ENCODE measurements around the gene GNAQ.
A peak's percentile ranks its signal among the peaks of the same experiment; 100 is the strongest.

The GNAQ gene

DNA sequence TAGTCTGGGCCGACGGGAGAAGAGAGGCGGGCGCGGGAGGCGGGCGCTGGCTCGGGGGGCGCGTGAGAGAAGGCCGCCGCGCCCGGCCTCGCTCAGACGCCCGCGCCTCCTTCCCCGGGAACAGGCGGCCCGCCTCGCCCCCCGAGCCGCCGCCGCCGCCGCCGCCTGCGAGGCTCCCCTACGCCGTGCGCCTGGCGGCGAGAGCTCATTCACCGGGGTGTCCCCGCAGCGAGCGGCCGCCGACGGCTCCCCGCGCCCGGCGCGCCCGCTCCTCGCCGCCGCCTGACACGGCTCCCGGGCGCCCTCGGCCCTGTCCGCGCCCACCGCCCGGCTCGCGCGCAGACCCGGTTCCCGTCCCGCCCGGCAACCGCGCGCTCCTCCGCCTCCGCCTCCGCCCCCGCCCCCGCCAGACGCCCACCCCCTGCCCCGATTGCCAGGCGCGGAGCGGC lies at the start of gene GNAQ:
GNAQ (minus strand) TSS at position 368 of the 449 bp plus-strand sequence. CDS start 576 bp downstream, outside the sequence.
- peak; percentile 12 to 17 for DNase-seq

DNA sequence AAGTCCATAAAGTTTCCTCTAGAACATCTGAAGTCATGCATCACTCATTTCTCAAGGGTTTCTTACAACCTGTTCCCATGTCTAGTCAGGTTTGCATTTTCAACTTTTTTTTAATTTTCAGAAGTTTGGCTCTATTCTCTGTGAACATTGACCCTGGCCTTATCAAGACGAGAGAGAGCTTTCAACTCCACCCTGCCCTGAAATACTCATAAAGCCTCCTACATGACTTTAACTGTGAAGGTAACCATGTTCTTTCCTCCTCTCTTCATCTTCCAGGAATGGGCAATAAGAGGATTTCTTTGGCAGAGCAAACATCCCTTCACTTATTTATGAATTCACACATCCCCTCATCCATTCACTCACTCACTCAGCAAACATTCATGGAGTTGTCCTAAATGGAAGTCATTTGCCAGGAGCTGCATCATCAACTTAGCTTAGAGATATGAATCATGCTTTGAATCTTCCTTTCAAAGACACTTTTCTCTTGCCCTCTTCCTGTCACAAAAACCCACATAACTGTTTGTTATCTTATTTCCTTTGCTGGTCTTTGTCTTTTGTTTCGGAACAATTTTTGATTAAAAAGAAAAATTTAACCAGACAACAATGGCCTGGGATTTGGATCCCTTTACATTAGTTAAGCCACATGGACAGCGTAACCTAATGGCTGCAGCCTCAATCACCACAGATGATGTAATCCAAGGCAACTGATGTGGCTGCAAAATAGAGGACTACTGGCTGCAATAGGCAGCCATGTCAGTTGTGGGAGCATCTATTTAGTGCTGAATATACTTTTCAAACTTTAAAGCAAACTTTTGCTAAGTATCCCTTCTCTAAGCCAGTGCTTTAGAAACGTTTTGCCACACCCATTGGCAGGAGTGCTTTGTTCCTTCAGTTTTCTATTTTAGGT lies 43.0 kb upstream of the GNAQ start:
- no peak for DNase-seq

DNA sequence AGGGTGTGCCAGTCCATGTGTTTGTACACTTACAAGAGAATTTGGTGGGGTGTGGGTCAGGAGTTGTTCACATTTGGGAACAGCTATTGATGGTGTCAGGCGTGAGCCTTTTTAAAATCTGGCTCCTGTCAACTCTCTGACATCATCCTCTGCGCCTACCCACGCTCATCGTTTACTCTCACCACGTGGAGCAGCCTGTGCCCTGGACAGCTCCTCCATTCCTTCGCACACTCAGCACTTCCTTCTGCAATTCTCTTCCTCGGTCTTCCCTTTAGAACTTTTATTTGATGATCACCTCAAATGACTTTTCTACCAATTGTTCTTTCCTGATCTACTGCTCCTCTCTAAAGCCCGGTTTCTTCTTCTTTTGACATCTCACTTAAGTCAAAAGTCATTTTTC lies 42.1 kb upstream of the GNAQ start:
- DNase-seq, result peak; percentile 25 to 27

DNA sequence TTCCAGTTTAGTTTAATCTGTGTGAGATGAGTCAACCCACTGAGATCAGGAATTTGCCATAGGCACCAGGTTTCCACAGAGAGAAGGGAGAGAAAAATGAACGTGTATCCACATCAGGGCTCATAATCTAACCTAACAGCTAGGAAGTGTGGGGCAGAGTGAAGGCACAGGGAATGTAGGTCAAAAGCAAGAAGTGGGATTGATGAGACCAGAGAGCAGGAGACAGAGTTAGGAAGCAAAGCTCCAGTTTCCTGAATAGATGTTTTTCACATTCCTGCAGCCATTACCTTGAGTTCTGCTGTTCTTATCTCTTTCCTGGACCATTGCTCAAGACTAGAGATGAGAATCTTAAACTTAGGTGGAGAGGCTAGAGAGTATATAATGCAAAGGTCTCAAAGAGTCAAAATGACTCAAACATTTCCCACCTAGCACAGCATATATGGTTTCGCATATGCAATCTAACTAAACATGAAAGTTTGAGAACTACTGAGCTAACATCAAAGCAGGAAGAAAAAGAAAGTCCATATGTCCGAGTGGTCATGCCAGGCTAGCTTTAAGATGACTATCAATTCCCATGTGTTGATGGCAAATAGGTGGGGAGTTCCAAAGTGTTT lies 41.1 kb upstream of the GNAQ start:
- no peak for DNase-seq

DNA sequence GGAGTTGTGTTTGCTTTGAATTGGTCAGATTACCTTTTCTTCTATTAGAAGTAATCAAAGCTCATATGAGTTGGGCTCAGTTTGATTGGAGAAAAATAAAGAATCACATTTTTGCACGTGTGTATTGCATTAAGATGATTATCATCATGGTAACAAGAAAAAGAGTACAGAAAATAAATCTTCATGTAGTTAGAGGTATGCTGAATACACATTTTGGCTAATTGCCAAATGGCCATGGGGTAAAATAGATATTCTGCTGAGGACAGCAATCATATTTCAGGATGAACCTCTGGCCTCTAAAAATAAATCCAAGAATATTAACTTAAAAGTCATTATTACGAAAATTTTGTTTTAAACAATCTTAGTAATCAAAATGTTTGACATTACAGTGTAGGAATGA lies 38.9 kb upstream of the GNAQ start:
- DNase-seq, result no peak

DNA sequence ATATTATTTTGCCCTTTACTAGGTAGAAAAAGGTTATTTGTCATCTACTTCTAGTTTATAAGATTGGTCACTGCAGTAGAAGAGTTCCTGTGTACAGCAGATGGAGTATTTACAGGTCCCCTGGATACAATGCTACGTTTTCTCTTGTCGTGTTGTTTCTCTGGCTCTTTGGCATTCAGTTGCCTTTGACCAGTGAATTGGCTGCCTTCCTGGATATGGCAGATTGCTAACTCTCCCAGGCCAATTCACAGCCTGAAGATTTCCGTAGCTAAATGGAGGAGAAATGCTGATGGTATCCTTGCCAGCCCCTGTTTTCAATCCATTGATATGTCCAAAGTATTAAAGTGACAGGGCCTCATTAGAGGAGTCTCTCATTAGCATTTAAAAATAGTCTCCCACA lies 32.5 kb upstream of the GNAQ start:
- DNase-seq, result no peak

DNA sequence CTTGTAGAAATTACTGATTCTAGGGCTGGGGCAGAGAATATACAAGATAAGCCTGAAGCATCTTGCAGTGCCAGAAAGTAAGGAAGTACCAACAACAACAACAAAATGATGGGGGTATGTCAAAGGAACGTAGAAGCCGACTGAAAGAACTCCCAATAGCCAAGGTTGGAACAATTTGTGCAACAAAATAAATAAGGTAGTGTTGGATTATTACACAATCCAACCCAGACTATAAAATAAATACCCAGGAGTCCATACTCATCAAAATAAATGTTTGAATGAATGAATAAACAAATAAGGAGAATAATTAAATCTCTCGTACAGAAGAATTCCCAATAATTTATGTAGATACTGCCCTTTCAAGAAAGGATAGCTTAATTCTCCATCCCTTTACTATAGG lies 31.1 kb upstream of the GNAQ start:
- DNase-seq, result no peak

DNA sequence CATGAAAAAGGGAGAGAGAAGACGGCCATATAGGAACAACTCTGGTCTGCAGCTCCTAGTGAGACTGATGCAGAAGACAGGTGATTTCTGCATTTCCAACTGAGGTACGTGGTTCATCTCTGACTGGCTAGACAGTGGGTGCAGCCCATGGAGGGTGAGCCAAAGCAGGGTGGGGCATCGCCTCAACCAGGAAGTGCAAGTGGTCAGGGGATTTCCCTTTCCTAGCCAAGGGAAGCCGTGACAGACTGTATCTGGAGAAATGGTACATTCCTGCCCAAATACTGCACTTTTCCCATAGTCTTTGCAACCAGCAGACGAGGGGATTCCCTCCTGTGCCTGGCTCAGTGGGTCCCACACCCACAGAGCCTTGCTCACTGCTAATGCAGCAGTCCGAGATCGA lies 22.6 kb upstream of the GNAQ start:
- peak; percentile 52 to 78 for DNase-seq

DNA sequence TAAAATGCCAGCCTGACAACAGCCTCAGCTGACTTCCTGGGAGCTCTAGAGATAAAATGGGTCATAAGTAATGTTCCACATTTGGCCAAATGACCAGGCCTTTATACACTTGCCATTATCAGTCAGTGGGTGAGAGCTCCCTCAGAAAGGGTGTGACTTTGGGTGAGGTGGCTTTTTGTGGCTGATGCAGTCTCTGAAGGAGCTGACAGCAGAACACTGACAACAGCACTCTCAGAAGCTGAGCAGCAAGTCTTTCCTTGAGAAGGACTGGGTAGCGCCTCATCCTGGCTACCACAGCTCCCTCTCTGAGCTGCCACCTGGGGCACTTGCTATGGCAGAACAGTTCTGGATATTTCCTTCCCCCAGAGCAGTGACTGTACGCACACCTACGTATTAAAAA lies 22.0 kb upstream of the GNAQ start:
- peak in 1 of 2 donors; percentile 37 for DNase-seq

DNA sequence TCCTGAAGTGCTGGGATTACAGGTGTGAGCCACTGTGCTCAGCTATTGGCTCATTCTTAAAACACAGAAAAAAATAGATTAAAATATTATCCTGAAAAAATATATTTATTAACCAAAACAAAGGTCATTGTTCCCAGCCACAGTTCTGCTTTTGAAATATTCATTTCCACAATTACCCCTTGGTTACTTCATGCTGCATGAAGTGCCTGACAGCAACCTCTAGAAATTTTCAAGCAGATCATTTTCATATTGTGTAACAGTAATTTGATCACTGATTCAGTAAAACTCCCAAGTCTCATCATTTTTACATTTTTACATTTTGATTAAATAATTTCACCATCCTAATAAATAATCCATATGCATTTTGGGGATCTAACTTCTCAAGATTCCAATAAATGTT lies 18.8 kb upstream of the GNAQ start:
- DNase-seq, result peak; percentile 60 to 67

DNA sequence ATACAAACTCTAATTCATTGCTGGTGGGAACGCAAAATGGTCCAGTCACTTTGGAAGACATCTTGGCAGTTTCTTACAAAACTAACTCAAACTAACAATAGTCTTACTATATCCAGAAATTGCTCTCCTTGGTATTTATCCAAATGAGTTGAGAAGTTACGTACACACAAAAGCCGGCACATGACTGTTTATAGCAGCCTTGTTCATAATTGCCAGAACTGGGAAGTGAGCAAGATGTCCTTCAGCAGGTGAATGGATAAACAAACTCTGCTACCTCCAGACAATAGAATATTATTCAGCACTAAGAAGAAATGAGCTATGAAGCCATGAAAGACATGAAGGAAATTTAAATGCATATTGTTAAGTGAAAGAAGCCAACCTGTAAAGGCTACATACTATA lies 17.9 kb upstream of the GNAQ start:
- no peak for DNase-seq

DNA sequence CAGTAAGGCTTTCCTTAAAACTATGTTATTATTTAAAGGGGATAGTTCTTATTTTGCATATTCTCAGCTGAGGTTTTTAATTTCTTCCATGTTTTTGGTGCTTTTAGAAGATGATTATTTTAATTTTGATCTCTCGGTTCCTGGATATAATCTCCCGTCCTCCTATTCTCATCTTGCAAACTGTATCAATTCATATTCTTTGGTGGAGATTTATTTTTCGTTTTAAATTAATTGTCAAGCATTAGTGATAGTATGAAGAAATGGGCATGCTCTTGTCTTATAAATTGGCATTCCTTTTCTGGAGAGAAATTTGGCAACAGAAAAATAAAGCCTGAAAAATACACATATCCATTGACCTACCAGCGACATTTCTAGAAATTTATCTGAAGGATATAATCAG lies 15.5 kb upstream of the GNAQ start:
- DNase-seq, result no peak

DNA sequence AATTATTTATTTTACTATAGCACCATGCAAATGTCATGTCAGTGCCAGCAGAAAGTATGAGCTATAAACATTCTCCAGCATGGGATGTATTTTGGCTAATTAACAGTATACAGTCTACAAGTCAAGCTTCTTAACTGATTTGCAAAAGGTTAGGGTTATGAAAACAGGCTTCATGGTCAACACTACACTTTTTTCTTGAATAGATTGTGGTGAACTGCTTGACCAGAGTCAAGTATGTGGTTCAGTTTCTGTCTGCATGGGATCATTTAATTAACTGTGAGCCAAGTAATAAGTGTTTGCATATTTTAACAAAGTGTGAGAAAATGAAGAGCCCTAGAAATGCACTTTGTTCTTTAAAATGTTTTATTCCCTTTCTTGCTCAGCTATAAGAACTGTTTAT lies 14.5 kb upstream of the GNAQ start:
- no peak for DNase-seq

DNA sequence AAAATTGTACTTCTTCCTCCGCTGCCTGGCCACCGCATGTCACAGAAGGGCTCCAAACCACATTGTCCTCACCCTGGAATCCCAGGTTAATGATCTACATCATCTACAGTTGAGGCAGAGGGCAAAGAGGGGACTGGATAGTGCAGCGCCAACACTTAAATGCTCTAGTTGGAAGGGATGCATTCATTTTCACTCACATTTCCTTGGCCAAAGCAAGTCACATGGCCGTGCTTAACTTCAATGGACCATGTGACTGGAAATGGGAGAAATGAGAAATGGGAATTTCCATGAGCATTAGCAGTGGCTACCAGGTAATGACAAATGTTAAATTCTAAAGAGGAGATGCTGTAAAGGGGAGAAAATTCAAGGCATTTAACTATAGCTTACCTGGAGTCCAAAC lies 13.3 kb upstream of the GNAQ start:
- DNase-seq, result no peak

DNA sequence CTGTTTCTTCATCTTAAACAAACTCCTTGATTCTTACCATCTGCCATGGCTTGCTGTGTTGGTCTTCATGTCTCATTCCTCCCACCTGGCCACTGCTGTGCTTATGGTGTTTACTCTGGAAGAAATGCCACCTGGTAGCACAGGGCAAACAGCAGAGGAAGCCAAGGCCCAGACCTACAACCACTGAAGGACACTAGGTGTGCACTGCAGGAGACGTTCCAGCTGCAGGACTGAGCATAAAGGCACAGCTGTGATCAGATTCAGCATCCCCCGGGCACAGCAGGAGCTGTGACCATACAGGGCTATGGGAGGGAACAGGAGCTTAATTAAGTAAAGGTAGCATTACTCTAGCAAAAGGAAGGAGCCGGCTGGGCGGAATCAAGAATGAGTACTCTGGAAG lies 12.6 kb upstream of the GNAQ start:
- no peak for DNase-seq

DNA sequence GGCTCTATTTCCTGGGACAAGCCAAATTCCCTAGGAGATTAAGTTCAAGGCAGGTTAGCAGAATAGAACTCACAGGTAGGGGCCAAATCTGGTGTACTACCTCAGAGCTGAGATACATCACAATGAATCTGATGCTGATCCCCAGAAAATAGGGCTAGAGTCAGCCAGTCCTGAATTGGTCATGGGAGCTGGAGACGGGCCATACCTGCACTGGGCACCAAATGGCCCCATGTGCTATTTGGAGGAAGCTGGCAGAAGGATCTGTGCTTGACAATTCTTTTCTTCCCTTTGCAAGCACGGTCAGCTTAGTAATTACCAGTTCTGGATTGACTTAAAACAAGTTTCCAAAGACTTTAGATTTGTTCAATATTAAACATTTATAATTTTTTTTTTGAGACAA lies 10.4 kb upstream of the GNAQ start:
- no peak for DNase-seq

DNA sequence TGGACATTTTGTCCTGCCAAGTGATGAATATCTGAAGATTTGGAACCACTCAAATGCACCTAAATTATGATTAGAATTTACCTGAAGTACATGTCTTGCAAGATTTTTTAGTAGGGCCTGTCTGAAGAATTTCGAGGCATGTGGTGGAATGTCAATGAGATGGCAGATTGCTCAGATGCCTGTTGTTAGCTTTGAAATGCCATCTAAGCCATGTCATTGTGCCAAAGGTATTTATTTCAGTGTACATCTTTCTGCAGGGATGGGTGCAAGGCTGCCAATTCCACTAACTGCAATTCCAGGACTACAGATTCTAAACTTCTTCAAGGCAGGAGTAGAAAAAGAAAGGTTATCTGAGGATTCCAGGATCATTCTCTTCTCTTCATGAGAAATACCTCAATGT lies 9.1 kb upstream of the GNAQ start:
- DNase-seq, result no peak

DNA sequence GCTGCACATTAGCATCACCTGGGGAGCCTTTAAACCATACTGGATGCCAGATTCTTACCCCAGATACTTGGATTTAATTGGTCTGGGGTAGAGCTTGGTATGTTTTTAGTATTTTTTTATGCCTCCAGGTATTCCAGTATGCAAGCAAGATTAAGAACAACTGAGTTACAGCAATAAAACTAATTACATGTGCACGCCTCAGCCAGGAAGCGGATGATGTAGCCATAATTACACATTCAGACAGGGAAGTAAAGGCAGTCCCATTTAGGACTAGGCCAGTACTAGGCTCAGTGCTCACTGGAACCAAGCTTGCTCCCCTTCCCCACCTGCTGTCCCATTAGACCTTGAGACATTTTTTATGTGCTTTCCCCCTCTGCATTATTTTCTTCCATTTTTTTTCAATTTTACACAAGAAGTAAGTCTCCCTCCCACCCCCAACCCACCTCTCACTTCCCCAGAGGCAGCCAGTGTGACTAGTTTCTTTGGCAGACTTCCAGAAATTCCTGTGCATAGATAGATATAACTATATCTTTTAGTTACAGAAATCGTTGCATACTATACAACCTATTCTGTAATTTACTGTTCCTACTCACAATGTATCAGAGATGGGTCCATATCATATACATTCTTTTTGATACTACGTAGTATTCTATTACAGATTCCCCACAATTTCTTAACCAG lies 7.1 kb upstream of the GNAQ start:
- DNase-seq, result peak; percentile 64 to 68

DNA sequence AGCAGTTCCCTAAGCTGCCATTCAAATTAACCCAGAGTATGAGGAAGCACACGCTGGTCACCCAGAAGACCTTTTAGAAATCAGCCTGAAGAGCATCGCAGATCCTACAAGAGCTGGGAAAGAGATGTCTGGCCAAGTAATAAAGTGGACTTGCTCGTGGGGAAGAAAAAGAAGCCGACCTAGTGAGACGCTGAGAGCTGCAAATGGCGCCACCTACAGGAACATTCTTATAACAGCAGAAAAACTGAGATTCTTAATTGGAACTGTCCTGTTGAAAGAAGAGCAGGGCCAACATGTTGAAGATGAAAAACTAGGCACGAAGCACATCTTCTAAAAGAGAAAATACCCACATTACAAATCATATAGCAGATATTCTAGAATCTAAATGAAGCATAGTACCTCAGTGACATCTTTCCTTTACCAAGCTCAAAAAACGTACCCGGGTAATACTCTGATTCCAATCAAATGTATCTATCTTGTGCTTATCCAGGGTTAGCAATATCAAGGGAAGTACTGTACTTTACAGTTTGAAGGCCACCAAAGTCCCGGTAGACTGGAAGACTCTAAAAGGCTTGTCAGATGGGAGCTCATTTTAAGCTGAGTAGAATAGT lies 3.9 kb upstream of the GNAQ start:
- peak; percentile 57 to 91 for DNase-seq

DNA sequence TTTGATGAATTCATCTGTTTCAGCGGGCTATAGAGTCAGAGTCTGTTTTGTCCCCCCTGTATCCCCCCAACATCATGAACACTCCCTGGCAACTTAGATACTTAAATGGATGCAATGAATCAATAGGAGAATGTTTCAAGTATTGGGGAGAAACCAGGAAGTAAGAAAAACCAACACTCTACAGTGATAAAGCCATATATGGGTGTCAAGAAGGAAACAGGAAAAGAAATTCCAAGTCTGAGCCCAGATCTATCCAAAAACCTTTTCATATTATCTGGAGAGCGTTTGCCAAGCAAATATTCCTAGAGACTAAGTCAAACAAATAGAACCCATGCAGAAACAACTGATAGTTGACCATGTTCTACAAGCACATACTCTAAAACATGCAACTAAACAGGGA lies 2.3 kb upstream of the GNAQ start:
- no peak for DNase-seq

DNA sequence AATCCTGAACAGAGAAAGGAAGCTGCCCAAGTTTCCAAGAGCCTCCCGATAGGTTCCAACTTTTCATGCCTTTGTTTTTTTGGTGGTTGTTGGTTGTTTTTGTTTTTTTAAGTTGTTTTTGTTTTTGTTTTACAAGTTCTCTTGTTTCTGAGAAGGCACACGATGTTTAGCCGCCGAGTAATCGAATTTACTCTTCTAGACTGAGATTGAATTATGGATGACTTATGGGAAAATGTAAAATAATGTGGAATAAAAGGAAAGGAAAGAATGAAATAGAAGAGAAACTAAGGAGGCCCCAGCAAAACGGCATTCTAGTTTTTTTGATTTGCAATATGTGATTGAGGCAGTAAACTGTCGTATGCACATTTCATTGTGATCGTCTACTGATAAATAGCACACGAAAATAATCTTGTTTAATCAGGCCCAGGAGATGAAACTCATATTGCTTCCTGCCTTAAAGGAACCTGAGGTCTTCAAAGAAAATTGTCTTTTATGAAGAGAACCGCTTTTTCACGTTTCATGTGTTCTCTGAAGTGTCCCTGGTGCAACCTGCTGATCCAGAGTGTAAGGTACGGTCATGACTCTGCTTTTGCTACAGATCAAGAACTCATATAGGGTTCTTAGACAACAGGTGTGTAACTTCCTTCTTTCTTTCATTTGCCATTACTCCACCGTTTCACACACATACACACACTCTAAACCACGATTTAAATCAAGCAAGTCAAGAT lies 1.3 kb upstream of the GNAQ start:
- no peak for DNase-seq

DNA sequence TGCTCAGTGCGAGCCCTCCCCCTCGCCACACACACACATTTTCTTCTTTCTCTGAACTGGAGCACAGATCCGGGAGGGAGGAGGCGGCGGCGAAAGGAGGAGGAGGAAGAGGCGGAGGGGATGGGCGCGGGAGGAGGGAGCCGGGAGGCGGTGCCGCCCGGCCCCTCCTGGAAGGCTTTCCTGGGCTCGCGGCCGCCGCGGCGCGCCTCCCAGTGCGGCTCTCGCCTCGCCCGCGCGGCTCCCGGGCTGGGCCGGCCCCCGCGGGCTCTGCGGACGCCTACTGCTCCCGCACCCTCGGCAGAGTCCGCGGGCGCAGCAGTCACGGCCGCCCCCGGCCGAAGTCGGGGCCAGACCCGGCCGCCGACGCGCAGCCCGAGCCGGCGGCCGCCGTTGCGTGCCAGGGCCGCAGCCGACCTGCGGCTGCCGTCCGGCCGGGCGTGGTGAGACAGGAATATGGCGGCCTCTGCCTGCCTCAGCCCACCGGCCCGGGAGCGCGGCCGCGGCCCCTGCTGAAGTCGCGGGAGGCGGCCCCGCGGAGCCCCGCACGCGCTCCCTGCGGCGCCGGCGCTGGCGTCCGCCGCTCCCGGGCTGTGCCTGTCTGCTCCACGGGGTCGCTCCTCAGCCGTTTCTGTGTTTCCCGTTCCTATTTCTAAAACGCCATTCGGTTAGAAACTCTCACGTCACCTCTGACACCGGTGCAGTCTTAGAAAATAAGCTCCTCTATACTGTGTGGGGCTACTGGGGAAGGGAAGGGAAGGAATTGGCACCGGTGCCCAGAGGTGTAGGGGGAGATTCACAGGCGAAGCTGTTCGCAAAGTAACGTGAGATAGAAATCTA lies 500 bp upstream of the GNAQ start:
- DNase-seq, result peak; percentile 73 to 74

Measured in inflammatory macrophage treated with lipopolysaccharide for 1 hour (primary cell).